ENCODE data around the gene TBC1D2. TPM values are rescaled to one million over a fixed set of nuclear protein-coding genes. Genes with fewer than 3 reads are reported as not detected.

Gene TBC1D2
- total and polyA plus RNA-seq, 4 donors, result 3.4 to 9.5 (median 4.8) TPM

DNA sequence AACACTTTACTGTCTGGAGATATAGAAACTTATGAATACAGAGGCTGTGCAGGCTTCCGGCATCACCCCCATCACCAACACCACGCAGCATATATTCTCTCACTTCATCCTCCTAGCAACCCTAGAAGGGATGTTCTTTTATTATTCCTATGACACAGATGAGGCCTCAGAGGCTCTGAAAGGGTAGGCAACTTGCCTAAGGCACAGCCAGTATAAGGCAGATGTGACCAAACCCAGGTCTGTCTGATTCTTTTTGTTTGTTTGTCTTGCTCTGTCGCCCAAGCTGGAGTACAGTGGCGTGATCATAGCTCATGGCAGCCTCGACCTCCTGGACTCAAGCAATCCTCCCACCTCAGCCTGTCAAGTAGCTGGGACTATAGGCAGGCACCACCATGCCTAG, 40.2 kb downstream of the TBC1D2 start:
- Histone ChIP-seq H3K36me3 (ENCODE audit: control insufficient read depth, insufficient read depth, low read length) (peaks cover 38% of the 10 kb centered on the region), H3K27ac (ENCODE audit: low read depth, low read length) (no peak overlapping the region), H3K27me3 (ENCODE audit: control insufficient read depth, insufficient read depth, low read length) (no peaks in the 10 kb centered on the region), H3K9me3 (ENCODE audit: control insufficient read depth, insufficient read depth, low read length) (no peaks in the 10 kb centered on the region), H3K4me3 (ENCODE audit: low read depth, low read length) (no peak overlapping the region), H3K4me1 (ENCODE audit: control insufficient read depth, insufficient read depth, low read length) (peaks cover 18% of the 10 kb centered on the region)
- WGBS (ENCODE audit: insufficient coverage), result 70% methylated on average over 4 of the region's 5 CpGs
- DNase-seq (ENCODE audit: low read depth in 4 of 6, low spot score in 6 of 6), result no peak

DNA sequence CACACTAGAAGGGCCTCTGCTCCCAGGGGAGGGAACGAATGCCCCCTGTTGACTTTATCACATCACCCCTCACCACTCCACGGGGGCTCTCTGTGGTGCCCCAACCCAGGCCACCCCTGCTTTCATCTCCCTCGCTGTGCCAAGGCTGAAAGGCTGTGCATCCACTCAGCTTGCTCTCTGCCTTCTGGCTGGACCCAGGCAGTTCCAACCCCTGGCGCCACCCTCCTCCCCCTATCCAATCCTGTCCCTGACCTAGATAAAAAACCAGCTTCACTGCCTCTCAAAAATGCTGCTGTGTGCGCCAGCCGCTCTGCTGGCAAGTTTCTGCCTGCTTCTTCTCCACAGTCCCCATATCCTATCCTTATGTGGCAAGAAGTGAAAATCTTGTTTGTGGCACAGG, 40.6 kb downstream of the TBC1D2 start:
- no peak overlapping the region for H3K4me3 ChIP-seq (ENCODE audit: low read depth, low read length)
- WGBS (ENCODE audit: insufficient coverage), result 66% methylated on average over 6 of the region's 6 CpGs
- H3K27ac ChIP-seq (ENCODE audit: low read depth, low read length), result no peak overlapping the region
- no peak for DNase-seq (ENCODE audit: low read depth in 4 of 6, low spot score in 6 of 6)
- H3K4me1 ChIP-seq (ENCODE audit: control insufficient read depth, insufficient read depth, low read length), result peaks cover 20% of the 10 kb centered on the region
- no peaks in the 10 kb centered on the region for H3K9me3 ChIP-seq (ENCODE audit: control insufficient read depth, insufficient read depth, low read length)
- H3K36me3 ChIP-seq (ENCODE audit: control insufficient read depth, insufficient read depth, low read length), result peaks cover 37% of the 10 kb centered on the region
- no peaks in the 10 kb centered on the region for H3K27me3 ChIP-seq (ENCODE audit: control insufficient read depth, insufficient read depth, low read length)

DNA sequence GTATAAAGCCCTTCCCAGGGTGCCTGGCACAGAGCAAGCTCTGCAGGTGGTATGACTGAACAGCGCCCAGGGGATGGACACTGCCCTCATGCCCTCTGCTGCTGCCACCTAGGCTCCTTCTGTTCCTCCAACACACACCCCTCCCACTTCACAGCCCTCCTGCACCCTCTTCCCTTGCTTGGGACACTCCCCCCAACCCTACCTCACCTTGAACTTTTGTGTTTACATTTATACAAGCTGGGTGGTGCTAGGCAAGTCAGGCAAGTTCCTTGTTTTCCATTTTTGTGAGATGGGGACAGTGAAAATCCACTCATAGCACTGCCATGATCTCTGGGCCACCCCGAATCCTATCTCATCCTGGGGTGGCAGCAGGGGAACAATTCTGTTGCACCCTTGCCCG, 44.2 kb downstream of the TBC1D2 start:
- Histone ChIP-seq H3K4me3 (ENCODE audit: low read depth, low read length) (no peak overlapping the region), H3K9me3 (ENCODE audit: control insufficient read depth, insufficient read depth, low read length) (no peaks in the 10 kb centered on the region), H3K27me3 (ENCODE audit: control insufficient read depth, insufficient read depth, low read length) (no peaks in the 10 kb centered on the region), H3K4me1 (ENCODE audit: control insufficient read depth, insufficient read depth, low read length) (peaks cover 20% of the 10 kb centered on the region), H3K27ac (ENCODE audit: low read depth, low read length) (no peak overlapping the region), H3K36me3 (ENCODE audit: control insufficient read depth, insufficient read depth, low read length) (peaks cover 32% of the 10 kb centered on the region)
- no peak for DNase-seq (ENCODE audit: low read depth in 4 of 6, low spot score in 6 of 6)
- WGBS (ENCODE audit: insufficient coverage), result 97% methylated on average over 3 of the region's 3 CpGs

DNA sequence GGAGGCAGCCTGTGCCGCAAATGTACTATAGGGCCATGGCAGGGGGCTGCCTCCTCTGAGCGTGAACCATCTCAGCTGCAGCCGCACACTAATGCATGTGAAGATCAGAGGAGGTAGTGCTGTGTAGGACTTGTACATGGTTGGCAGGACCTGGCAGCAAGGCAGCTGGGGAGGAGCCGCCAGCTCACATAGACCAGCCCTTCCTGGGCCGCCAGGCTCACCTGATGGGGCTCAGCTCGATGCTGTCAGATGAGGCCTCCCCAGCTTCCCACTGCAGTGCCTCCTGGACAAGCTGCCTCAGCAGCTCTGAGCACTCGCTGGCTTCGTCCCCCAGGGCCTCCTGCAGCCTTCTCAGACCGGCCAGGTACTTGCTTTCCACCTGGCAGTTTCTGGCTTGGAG, 45.0 kb downstream of the TBC1D2 start:
- no peaks in the 10 kb centered on the region for H3K9me3 ChIP-seq (ENCODE audit: control insufficient read depth, insufficient read depth, low read length)
- H3K36me3 ChIP-seq (ENCODE audit: control insufficient read depth, insufficient read depth, low read length), result peaks cover 27% of the 10 kb centered on the region
- H3K4me1 ChIP-seq (ENCODE audit: control insufficient read depth, insufficient read depth, low read length), result peaks cover 18% of the 10 kb centered on the region
- no peak overlapping the region for H3K4me3 ChIP-seq (ENCODE audit: low read depth, low read length)
- 87% methylated on average over 9 of the region's 9 CpGs for WGBS (ENCODE audit: insufficient coverage)
- no peaks in the 10 kb centered on the region for H3K27me3 ChIP-seq (ENCODE audit: control insufficient read depth, insufficient read depth, low read length)
- DNase-seq (ENCODE audit: low read depth in 4 of 6, low spot score in 6 of 6), result no peak
- no peak overlapping the region for H3K27ac ChIP-seq (ENCODE audit: low read depth, low read length)

DNA sequence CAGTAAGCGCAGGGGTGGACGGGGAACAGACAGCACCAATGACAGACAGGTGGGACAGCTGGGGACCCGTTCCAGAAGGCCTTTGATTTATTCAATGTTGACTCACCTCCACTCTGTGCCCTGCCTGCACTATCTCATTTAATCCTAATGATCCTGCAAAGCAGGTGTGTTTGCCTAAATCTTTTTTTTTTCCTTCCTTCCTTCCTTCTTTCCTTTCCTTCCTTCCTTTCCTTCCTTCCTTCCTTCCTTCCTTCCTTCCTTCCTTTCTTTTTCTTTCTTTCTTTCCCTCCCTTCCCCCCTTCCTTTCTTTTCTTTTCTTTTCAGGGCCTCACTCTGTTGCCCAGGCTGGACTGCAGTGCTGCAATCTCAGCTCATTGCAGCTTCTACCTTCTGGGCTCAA, 45.9 kb downstream of the TBC1D2 start:
- DNase-seq (ENCODE audit: low read depth in 4 of 6, low spot score in 6 of 6), result no peak
- WGBS (ENCODE audit: insufficient coverage), result 82% methylated on average over 3 of the region's 3 CpGs
- Histone ChIP-seq H3K4me1 (ENCODE audit: control insufficient read depth, insufficient read depth, low read length) (peaks cover 11% of the 10 kb centered on the region), H3K27me3 (ENCODE audit: control insufficient read depth, insufficient read depth, low read length) (no peaks in the 10 kb centered on the region), H3K27ac (ENCODE audit: low read depth, low read length) (no peak overlapping the region), H3K4me3 (ENCODE audit: low read depth, low read length) (no peak overlapping the region), H3K9me3 (ENCODE audit: control insufficient read depth, insufficient read depth, low read length) (no peaks in the 10 kb centered on the region), H3K36me3 (ENCODE audit: control insufficient read depth, insufficient read depth, low read length) (peaks cover 25% of the 10 kb centered on the region)

DNA sequence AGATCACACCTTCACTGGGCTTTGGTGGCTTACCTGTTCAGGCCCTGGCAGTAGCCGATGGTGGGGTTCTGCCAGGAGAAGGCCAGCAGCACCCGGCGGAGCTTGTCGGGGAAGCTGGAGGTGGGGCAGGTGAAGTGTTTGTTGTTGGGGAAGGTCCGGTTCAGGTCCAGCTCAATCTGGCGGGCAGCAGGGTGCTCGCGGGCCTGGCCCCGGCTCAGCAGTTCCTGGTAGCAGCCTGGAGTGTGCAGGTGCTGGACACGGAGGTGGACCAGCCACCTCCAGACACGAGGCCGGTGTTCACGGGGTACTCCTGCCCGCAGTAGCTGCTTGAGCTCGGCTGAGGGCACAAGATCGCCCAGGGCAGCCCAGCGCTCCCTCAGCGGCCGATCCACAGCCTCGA, 46.8 kb downstream of the TBC1D2 start:
- no peak overlapping the region for H3K27ac ChIP-seq (ENCODE audit: low read depth, low read length)
- DNase-seq (ENCODE audit: low read depth in 4 of 6, low spot score in 6 of 6), result no peak
- no peak overlapping the region for H3K4me3 ChIP-seq (ENCODE audit: low read depth, low read length)
- H3K4me1 ChIP-seq (ENCODE audit: control insufficient read depth, insufficient read depth, low read length), result peaks cover 9% of the 10 kb centered on the region
- H3K9me3 ChIP-seq (ENCODE audit: control insufficient read depth, insufficient read depth, low read length), result no peaks in the 10 kb centered on the region
- 93% methylated on average over 20 of the region's 20 CpGs for WGBS (ENCODE audit: insufficient coverage)
- H3K27me3 ChIP-seq (ENCODE audit: control insufficient read depth, insufficient read depth, low read length), result no peaks in the 10 kb centered on the region
- H3K36me3 ChIP-seq (ENCODE audit: control insufficient read depth, insufficient read depth, low read length), result peaks cover 24% of the 10 kb centered on the region

DNA sequence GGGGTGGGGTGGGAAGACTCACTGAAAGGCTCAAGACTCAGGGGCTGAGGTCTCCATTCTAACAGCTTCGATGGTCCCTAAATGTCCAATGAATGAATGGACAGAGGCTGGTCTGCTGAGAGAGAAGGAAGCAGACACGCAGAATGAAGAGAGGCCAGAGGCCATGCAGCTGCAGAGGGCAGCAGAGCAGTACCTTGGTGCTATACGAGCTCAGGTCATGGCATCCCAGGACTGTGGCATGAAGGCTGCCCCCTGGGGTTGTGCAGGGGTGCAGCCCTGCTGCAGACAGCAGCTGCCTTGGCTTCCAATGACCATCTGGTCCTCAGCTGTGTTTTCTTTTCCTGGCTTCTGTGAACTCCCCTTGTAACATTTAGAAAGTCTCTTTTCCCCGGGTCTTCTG, 47.8 kb downstream of the TBC1D2 start:
- no peaks in the 10 kb centered on the region for H3K9me3 ChIP-seq (ENCODE audit: control insufficient read depth, insufficient read depth, low read length)
- no peaks in the 10 kb centered on the region for H3K27me3 ChIP-seq (ENCODE audit: control insufficient read depth, insufficient read depth, low read length)
- H3K4me3 ChIP-seq (ENCODE audit: low read depth, low read length), result no peak overlapping the region
- no peak overlapping the region for H3K27ac ChIP-seq (ENCODE audit: low read depth, low read length)
- H3K4me1 ChIP-seq (ENCODE audit: control insufficient read depth, insufficient read depth, low read length), result peaks cover 9% of the 10 kb centered on the region
- WGBS (ENCODE audit: insufficient coverage), result 72% methylated on average over 4 of the region's 4 CpGs
- peaks cover 22% of the 10 kb centered on the region for H3K36me3 ChIP-seq (ENCODE audit: control insufficient read depth, insufficient read depth, low read length)
- no peak for DNase-seq (ENCODE audit: low read depth in 4 of 6, low spot score in 6 of 6)

DNA sequence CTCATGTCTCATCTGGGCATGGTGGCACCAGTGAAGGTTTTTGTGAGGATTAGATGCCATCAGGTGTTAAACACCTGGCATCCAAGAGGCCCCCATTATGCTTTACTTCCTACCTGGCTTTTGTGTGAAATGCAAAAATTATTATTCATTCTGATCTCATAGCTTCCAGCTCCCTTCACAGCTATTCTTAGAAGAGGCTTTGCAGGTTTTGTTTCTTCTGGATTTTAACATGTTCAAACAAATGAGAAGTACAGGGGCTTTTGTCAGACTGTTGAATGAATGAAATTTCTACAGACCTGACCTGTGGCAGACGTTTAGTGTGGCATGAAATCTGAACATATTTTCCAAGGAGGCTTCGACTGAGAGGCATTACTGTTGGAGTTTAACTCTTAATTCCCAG, 48.7 kb downstream of the TBC1D2 start:
- no peaks in the 10 kb centered on the region for H3K9me3 ChIP-seq (ENCODE audit: control insufficient read depth, insufficient read depth, low read length)
- DNase-seq (ENCODE audit: low read depth in 4 of 6, low spot score in 6 of 6), result no peak
- peaks cover 9% of the 10 kb centered on the region for H3K4me1 ChIP-seq (ENCODE audit: control insufficient read depth, insufficient read depth, low read length)
- H3K4me3 ChIP-seq (ENCODE audit: low read depth, low read length), result no peak overlapping the region
- no CpG with 5 or more reads among the region's 2 CpGs for WGBS (ENCODE audit: insufficient coverage)
- no peaks in the 10 kb centered on the region for H3K27me3 ChIP-seq (ENCODE audit: control insufficient read depth, insufficient read depth, low read length)
- no peak overlapping the region for H3K27ac ChIP-seq (ENCODE audit: low read depth, low read length)
- peaks cover 22% of the 10 kb centered on the region for H3K36me3 ChIP-seq (ENCODE audit: control insufficient read depth, insufficient read depth, low read length)

DNA sequence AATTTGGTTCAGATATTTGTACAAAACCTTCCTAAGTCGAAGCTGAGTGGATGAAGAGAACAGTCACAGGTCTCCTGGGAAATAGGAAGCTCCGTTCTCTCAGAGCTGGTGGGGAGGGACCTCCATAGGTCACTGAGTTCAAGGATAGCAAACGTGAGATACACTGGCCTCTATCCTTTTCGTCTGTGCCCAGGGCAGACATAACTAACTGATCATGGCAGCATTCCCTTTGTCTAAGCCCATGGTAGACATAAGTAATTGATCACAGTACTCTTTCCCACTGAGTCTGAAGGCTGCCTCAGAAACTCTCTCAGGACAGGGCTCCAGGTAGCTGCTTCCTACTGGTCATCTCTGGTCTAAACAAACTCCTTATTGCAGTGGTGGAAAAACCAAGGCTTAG, 50.8 kb downstream of the TBC1D2 start:
- H3K27ac ChIP-seq (ENCODE audit: low read depth, low read length), result no peak overlapping the region
- 73% methylated on average over 3 of the region's 4 CpGs for WGBS (ENCODE audit: insufficient coverage)
- no peaks in the 10 kb centered on the region for H3K4me1 ChIP-seq (ENCODE audit: control insufficient read depth, insufficient read depth, low read length)
- no peaks in the 10 kb centered on the region for H3K9me3 ChIP-seq (ENCODE audit: control insufficient read depth, insufficient read depth, low read length)
- H3K27me3 ChIP-seq (ENCODE audit: control insufficient read depth, insufficient read depth, low read length), result no peaks in the 10 kb centered on the region
- peaks cover 10% of the 10 kb centered on the region for H3K36me3 ChIP-seq (ENCODE audit: control insufficient read depth, insufficient read depth, low read length)
- no peak overlapping the region for H3K4me3 ChIP-seq (ENCODE audit: low read depth, low read length)
- DNase-seq (ENCODE audit: low read depth in 4 of 6, low spot score in 6 of 6), result no peak

DNA sequence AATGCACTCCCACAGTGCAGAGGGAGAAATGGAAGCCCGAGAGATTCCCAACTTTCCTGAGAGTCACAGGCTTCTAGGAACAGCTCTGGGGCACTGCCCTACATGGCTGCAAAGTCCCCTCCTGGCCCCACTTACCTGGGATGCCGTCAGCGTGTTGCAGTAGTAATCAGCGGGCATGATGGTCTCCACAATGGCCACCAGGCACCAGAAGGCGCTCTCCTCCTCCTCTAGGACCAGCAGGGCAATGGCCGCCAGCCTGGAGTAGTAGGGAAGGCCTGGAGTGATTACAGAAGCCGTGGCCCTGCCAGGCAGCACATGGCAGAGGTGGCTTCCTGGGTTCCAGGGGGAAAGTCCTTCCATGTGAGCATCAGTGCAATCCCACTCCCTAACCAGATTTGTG, 52.3 kb downstream of the TBC1D2 start:
- no peaks in the 10 kb centered on the region for H3K27me3 ChIP-seq (ENCODE audit: control insufficient read depth, insufficient read depth, low read length)
- WGBS (ENCODE audit: insufficient coverage), result 78% methylated on average over 6 of the region's 7 CpGs
- no peak overlapping the region for H3K4me3 ChIP-seq (ENCODE audit: low read depth, low read length)
- DNase-seq (ENCODE audit: low read depth in 4 of 6, low spot score in 6 of 6), result no peak
- H3K27ac ChIP-seq (ENCODE audit: low read depth, low read length), result no peak overlapping the region
- H3K4me1 ChIP-seq (ENCODE audit: control insufficient read depth, insufficient read depth, low read length), result no peaks in the 10 kb centered on the region
- no peaks in the 10 kb centered on the region for H3K9me3 ChIP-seq (ENCODE audit: control insufficient read depth, insufficient read depth, low read length)
- H3K36me3 ChIP-seq (ENCODE audit: control insufficient read depth, insufficient read depth, low read length), result peaks cover 14% of the 10 kb centered on the region

Data from spinal cord (tissue), 10 donors.